ENCODE data around the gene ORC6. TPM values are rescaled to one million over a fixed set of nuclear protein-coding genes. Genes with fewer than 3 reads are reported as not detected.

ORC6 gene
- polyA plus RNA-seq, 1 donor (not counting 4 experiments of a cell fraction or from before 2014, with no cell fraction given): 21.9 TPM

DNA sequence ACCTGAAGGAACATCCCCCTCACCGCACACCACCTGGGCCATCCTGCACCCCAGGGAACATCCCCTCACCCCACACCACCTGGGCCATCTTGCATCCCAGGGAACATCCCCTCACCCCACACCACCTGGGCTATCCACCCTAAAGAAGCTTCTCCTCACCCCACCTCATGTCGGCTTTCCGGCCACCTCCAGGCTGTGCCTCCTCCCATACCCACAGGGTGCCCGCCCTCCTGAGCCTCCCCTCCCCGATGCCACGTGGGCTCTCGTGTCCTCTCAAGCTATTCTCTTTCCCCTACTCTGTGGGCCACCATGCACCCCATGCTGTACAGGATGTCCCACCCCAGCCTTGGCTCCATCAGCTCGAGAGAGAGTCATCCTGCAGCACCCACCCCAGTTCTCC, 40.7 kb downstream of the ORC6 start:
- Histone ChIP-seq H3K4me2 (ENCODE audit: control insufficient read depth, extremely low read depth, insufficient read depth, low read depth, low read length) (no peak overlapping the region), H2AFZ (ENCODE audit: control insufficient read depth, low read length) (no peak overlapping the region), H4K20me1 (ENCODE audit: control insufficient read depth, extremely low read depth, insufficient read depth, low read length) (no peaks in the 10 kb centered on the region), H3K27me3 (ENCODE audit: control insufficient read depth, extremely low read depth, insufficient read depth, low read length) (no peaks in the 10 kb centered on the region), H3K9me1 (ENCODE audit: control insufficient read depth, extremely low read depth, insufficient read depth, low read length) (no peaks in the 10 kb centered on the region), H3K27ac (ENCODE audit: control insufficient read depth, insufficient read depth, low read length) (no peak overlapping the region), H3K4me1 (ENCODE audit: control insufficient read depth, extremely low read depth, insufficient read depth, low read length) (no peaks in the 10 kb centered on the region), H3K4me3 (ENCODE audit: control insufficient read depth in 2 of 3, extremely low read depth in 1 of 3, insufficient read depth in 2 of 3, low read depth in 1 of 3, low read length in 3 of 3) (no peak overlapping the region), H3K9ac (ENCODE audit: control insufficient read depth, extremely low read depth, insufficient read depth, low read length) (no peak overlapping the region), H3K36me3 (ENCODE audit: control insufficient read depth in 2 of 2, extremely low read depth in 1 of 2, insufficient read depth in 2 of 2, low read length in 2 of 2) (no peaks in the 10 kb centered on the region), H3K9me3 (ENCODE audit: control insufficient read depth, low read depth, low read length) (no peaks in the 10 kb centered on the region), H3K79me2 (ENCODE audit: control insufficient read depth, insufficient read depth, low read length) (no peaks in the 10 kb centered on the region)
- no peak for TF ChIP-seq EZH2 (IDR thresholded peaks at IDR 0.05; ENCODE audit: low read length)
- TF ChIP-seq, protein P1, sequence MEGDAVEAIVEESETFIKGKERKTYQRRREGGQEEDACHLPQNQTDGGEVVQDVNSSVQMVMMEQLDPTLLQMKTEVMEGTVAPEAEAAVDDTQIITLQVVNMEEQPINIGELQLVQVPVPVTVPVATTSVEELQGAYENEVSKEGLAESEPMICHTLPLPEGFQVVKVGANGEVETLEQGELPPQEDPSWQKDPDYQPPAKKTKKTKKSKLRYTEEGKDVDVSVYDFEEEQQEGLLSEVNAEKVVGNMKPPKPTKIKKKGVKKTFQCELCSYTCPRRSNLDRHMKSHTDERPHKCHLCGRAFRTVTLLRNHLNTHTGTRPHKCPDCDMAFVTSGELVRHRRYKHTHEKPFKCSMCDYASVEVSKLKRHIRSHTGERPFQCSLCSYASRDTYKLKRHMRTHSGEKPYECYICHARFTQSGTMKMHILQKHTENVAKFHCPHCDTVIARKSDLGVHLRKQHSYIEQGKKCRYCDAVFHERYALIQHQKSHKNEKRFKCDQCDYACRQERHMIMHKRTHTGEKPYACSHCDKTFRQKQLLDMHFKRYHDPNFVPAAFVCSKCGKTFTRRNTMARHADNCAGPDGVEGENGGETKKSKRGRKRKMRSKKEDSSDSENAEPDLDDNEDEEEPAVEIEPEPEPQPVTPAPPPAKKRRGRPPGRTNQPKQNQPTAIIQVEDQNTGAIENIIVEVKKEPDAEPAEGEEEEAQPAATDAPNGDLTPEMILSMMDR (optimal IDR thresholded peaks at IDR 0.05 in 1 of 3, IDR thresholded peaks at IDR 0.05 in 1 of 3, conservative IDR thresholded peaks at IDR 0.05 in 1 of 3; ENCODE audit: extremely low read depth in 1 of 3, insufficient read depth in 2 of 3, low read length in 3 of 3): no peak
- dilution Hi-C loops (cut with MboI; ENCODE audit: extremely low pct_ligation_motif_present, low sequenced_read_pairs): no loop called here
- FAIRE-seq: no peak
- DNase-seq (ENCODE audit: low read depth, low spot score): no peak

DNA sequence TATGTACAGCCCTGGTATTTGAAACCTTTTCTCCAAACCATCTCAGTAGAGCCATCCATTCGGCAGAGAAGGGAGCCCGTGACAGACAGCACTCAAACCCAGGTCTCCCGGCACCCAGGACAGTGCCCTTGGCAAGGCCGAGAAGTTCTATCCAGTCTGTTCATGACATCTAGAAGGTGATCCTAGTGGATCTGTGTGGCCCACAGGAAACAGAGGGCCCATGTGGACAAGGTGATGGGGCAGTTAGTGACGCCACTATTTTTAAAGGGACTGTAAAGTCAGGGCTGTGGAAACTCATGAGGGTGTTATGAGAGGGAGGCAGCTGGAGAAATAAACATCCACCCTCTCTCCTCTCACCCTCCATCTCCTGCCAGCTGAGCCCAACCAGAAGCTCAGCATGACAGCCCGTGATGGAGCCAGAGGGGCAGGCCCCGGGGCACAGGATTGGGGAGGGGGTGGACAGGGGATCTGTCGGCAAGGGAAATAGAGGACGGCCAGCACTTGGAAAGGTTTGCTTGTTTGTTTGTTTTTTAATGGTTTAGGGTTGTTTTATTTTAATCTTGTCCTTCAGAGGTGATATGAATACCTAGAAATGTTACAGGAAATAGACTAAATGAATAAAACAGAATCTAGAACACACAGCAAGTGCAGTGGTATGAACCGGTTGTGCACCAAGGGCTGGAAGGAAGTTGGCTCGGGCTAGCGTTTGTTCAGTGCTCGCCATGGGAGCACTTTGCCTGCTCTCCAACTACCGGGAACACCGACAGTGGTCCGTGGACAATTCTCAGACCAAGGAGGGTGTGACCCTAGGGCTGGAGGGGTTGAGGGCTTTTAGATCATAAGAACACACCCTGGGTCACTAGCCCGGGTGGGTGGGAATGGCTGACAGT, 41.6 kb downstream of the ORC6 start:
- no peaks in the 10 kb centered on the region for H4K20me1 ChIP-seq (ENCODE audit: control insufficient read depth, extremely low read depth, insufficient read depth, low read length)
- dilution Hi-C loops (cut with MboI; ENCODE audit: extremely low pct_ligation_motif_present, low sequenced_read_pairs): no loop called here
- no peaks in the 10 kb centered on the region for H3K27me3 ChIP-seq (ENCODE audit: control insufficient read depth, extremely low read depth, insufficient read depth, low read length)
- no peak overlapping the region for H3K27ac ChIP-seq (ENCODE audit: control insufficient read depth, insufficient read depth, low read length)
- no peak for DNase-seq (ENCODE audit: low read depth, low spot score)
- no peaks in the 10 kb centered on the region for H3K4me1 ChIP-seq (ENCODE audit: control insufficient read depth, extremely low read depth, insufficient read depth, low read length)
- no peak for FAIRE-seq
- no peak overlapping the region for H2AFZ ChIP-seq (ENCODE audit: control insufficient read depth, low read length)
- H3K9me3 ChIP-seq (ENCODE audit: control insufficient read depth, low read depth, low read length): no peaks in the 10 kb centered on the region
- no peak overlapping the region for H3K9ac ChIP-seq (ENCODE audit: control insufficient read depth, extremely low read depth, insufficient read depth, low read length)
- TF ChIP-seq EZH2 (IDR thresholded peaks at IDR 0.05; ENCODE audit: low read length): no peak
- TF ChIP-seq, protein P1 (optimal IDR thresholded peaks at IDR 0.05 in 1 of 3, IDR thresholded peaks at IDR 0.05 in 1 of 3, conservative IDR thresholded peaks at IDR 0.05 in 1 of 3; ENCODE audit: extremely low read depth in 1 of 3, insufficient read depth in 2 of 3, low read length in 3 of 3): no peak
- no peaks in the 10 kb centered on the region for H3K36me3 ChIP-seq (ENCODE audit: control insufficient read depth in 2 of 2, extremely low read depth in 1 of 2, insufficient read depth in 2 of 2, low read length in 2 of 2)
- no peaks in the 10 kb centered on the region for H3K9me1 ChIP-seq (ENCODE audit: control insufficient read depth, extremely low read depth, insufficient read depth, low read length)
- H3K79me2 ChIP-seq (ENCODE audit: control insufficient read depth, insufficient read depth, low read length): no peaks in the 10 kb centered on the region
- no peak overlapping the region for H3K4me2 ChIP-seq (ENCODE audit: control insufficient read depth, extremely low read depth, insufficient read depth, low read depth, low read length)
- H3K4me3 ChIP-seq (ENCODE audit: control insufficient read depth in 2 of 3, extremely low read depth in 1 of 3, insufficient read depth in 2 of 3, low read depth in 1 of 3, low read length in 3 of 3): no peak overlapping the region
